Activated T-cell treated with anti-CD3 and anti-CD28 coated beads, Interleukin-2, amount 50 U/mL, for 48 hours (primary cell): ENCODE results near the gene TDRD9.
"Not testable (repeated sequence)": the region's sequence is repeated elsewhere in the genome, so short reads cannot be mapped to it uniquely, and the experiment has no call there.

ENCODE experiments used
- DNase-seq, 2 experiments: peaks; one replicate each; pipeline ENCODE4 v3.0.0-alpha.2; 2020

Gene TDRD9

GRCh38 chr14:103894034-103894722 is 34.1 kb upstream of the TDRD9 start:
- no peak for DNase-seq

GRCh38 chr14:103894723-103895059 is 33.6 kb upstream of the TDRD9 start:
- DNase-seq: no peak

- DNase-seq: no peak
Observed at GRCh38 chr14:103896578-103896977, 31.7 kb upstream of the TDRD9 start.

- DNase-seq: no peak
Observed at GRCh38 chr14:103897075-103897947, 30.9 kb upstream of the TDRD9 start.

- no peak for DNase-seq
Observed at GRCh38 chr14:103898204-103898603, 30.1 kb upstream of the TDRD9 start.

GRCh38 chr14:103898711-103899110 is 29.5 kb upstream of the TDRD9 start:
- DNase-seq: no peak

GRCh38 chr14:103899316-103899715 is 28.9 kb upstream of the TDRD9 start:
- no peak for DNase-seq

GRCh38 chr14:103899833-103900232 is 28.4 kb upstream of the TDRD9 start:
- DNase-seq: no peak

GRCh38 chr14:103904493-103905107 is 23.7 kb upstream of the TDRD9 start:
- no peak for DNase-seq

GRCh38 chr14:103905842-103906456 is 22.3 kb upstream of the TDRD9 start:
- peak; percentile 40 to 52 for DNase-seq

GRCh38 chr14:103908580-103908979 is 19.7 kb upstream of the TDRD9 start:
- DNase-seq: no peak

- DNase-seq: no peak
Observed at GRCh38 chr14:103909531-103910261, 18.6 kb upstream of the TDRD9 start.

GRCh38 chr14:103910262-103910935 is 17.9 kb upstream of the TDRD9 start:
- DNase-seq: peak; percentile 82 to 84

- no peak for DNase-seq
Observed at GRCh38 chr14:103910984-103911383, 17.3 kb upstream of the TDRD9 start.

- DNase-seq: no peak
Observed at GRCh38 chr14:103915616-103916015, 12.6 kb upstream of the TDRD9 start.

- DNase-seq: no peak
Observed at GRCh38 chr14:103916636-103917262, 11.5 kb upstream of the TDRD9 start.

GRCh38 chr14:103920981-103921854 is 7.0 kb upstream of the TDRD9 start:
- DNase-seq: peak; percentile 95 to 97

- not testable (repeated sequence) for DNase-seq
Observed at GRCh38 chr14:103921855-103922200, 6.4 kb upstream of the TDRD9 start.

- DNase-seq: no peak
Observed at GRCh38 chr14:103923863-103924262, 4.4 kb upstream of the TDRD9 start.

- no peak for DNase-seq
Observed at GRCh38 chr14:103925316-103925715, 2.9 kb upstream of the TDRD9 start.

- DNase-seq: no peak
Observed at GRCh38 chr14:103927566-103927965, 690 bp upstream of the TDRD9 start.
